Measurements from ENCODE around the gene LZTFL1. TPM values are rescaled to one million over a fixed set of nuclear protein-coding genes. Genes with fewer than 3 reads are reported as not detected.

The LZTFL1 gene
- total RNA-seq, 2 donors from 2014 or later = 23.2 to 28.9 TPM

DNA sequence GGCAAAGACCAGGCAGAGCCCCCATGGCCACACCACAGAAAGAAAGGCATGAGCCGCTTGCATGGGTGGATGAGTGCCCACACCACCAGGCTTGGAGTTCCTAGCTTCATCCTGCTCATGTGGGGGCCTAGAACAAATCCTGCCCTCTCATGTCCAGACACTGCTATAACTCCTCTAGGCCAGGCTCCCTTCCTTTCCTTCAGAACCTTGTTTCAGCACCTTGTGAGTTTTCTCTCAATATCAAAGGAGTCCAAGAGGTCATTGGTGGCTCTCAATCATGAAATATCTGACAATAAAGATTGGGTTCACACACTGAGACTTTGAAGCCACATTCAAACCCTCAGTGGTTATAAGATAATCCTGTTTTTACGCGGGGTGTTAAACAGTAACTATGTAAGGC, 58.3 kb downstream of the LZTFL1 start:
- Histone ChIP-seq H3K27me3 (replicated peaks; ENCODE audit: insufficient read depth) (no peaks in the 10 kb centered on the region), H3K4me1 (replicated peaks) (no peaks in the 10 kb centered on the region), H3K4me3 (no peak overlapping the region), H3K9me3 (no peaks in the 10 kb centered on the region), H3K36me3 (no peaks in the 10 kb centered on the region), H3K27ac (no peak overlapping the region)
- 93% methylated on average over 3 of the region's 3 CpGs for WGBS
- TF ChIP-seq POLR2A (IDR thresholded peaks at IDR 0.05) (no peak), POLR2AphosphoS5 (IDR thresholded peaks at IDR 0.05) (no peak)
- TF ChIP-seq, protein P1, sequence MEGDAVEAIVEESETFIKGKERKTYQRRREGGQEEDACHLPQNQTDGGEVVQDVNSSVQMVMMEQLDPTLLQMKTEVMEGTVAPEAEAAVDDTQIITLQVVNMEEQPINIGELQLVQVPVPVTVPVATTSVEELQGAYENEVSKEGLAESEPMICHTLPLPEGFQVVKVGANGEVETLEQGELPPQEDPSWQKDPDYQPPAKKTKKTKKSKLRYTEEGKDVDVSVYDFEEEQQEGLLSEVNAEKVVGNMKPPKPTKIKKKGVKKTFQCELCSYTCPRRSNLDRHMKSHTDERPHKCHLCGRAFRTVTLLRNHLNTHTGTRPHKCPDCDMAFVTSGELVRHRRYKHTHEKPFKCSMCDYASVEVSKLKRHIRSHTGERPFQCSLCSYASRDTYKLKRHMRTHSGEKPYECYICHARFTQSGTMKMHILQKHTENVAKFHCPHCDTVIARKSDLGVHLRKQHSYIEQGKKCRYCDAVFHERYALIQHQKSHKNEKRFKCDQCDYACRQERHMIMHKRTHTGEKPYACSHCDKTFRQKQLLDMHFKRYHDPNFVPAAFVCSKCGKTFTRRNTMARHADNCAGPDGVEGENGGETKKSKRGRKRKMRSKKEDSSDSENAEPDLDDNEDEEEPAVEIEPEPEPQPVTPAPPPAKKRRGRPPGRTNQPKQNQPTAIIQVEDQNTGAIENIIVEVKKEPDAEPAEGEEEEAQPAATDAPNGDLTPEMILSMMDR (IDR thresholded peaks at IDR 0.05) = no peak
- intact Hi-C loops (cut with DNase I) = no loop called here
- no peak for DNase-seq (ENCODE audit: low spot score)

DNA sequence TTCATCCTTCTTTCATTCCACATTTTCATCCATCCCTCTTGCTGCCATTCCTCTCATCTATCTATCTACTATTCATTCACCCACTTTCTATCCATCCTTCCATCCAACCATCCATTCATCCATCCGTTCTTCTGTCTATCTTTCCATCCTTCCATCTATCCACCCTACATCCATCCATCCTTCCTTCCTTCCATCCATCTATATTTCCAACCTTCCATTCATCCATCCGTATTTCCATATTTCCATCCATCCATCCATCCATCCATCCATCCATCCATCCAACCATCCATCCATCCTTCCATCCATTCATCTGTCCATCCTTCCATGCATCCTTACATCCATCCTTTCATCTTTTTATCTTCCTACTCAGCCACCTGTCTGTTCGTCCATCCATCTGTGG, 59.5 kb downstream of the LZTFL1 start:
- no peaks in the 10 kb centered on the region for H3K36me3 ChIP-seq
- intact Hi-C loops (cut with DNase I) = no loop called here
- no peaks in the 10 kb centered on the region for H3K27me3 ChIP-seq (replicated peaks; ENCODE audit: insufficient read depth)
- WGBS = 95% methylated on average over 3 of the region's 3 CpGs
- H3K4me3 ChIP-seq = no peak overlapping the region
- H3K9me3 ChIP-seq = no peaks in the 10 kb centered on the region
- no peak overlapping the region for H3K27ac ChIP-seq
- DNase-seq (ENCODE audit: low spot score) = no peak
- TF ChIP-seq POLR2A (IDR thresholded peaks at IDR 0.05) (no peak), POLR2AphosphoS5 (IDR thresholded peaks at IDR 0.05) (no peak)
- TF ChIP-seq, protein P1 (IDR thresholded peaks at IDR 0.05) = no peak
- H3K4me1 ChIP-seq (replicated peaks) = no peaks in the 10 kb centered on the region

DNA sequence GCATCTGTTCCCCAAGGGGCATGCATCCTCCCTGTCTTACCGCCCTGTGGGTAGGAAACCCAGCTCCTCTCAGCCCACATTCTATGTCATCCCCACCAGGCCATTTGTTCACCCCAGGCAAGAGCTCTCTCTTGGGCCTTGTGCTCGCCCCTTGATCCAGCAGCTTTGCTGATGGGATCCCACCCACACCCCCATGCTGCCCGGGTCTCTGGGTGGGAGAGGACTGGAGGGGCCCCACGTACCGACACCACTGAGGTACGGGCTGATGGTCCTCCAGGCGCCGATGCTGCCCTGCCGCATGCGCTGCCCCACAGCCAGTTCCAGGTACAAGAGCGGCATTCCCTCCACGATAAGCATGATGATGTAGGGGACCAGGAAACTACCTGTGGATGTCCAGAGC, 60.1 kb downstream of the LZTFL1 start:
- no peaks in the 10 kb centered on the region for H3K9me3 ChIP-seq
- TF ChIP-seq POLR2AphosphoS5 (IDR thresholded peaks at IDR 0.05) (no peak), POLR2A (IDR thresholded peaks at IDR 0.05) (no peak)
- TF ChIP-seq, protein P1 (IDR thresholded peaks at IDR 0.05) = no peak
- no peak overlapping the region for H3K27ac ChIP-seq
- H3K4me1 ChIP-seq (replicated peaks) = no peaks in the 10 kb centered on the region
- H3K27me3 ChIP-seq (replicated peaks; ENCODE audit: insufficient read depth) = no peaks in the 10 kb centered on the region
- DNase-seq (ENCODE audit: low spot score) = no peak
- WGBS = 94% methylated on average over 12 of the region's 12 CpGs
- intact Hi-C loops (cut with DNase I) = no loop called here
- no peak overlapping the region for H3K4me3 ChIP-seq
- H3K36me3 ChIP-seq = no peaks in the 10 kb centered on the region

DNA sequence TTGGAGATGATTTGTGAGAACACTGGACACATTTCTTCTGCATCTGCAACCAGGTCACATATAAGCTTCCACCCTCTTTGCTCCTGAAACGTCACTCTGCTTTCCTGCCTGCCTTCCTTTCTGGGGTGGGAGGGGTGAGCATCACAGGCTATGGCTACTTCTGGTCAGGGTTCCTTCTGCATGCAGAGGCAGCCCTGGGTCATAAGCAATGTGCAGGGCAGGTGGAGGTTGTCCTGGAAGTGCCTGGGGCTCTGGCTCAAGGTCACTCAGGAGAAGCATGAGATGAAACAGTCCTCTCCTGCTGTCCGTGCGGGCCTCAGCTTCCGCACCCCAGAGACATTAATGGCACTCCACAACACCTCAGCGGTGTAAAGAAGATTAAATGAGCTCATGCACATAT, 60.6 kb downstream of the LZTFL1 start:
- Histone ChIP-seq H3K9me3 (no peaks in the 10 kb centered on the region), H3K27ac (no peak overlapping the region), H3K4me3 (no peak overlapping the region), H3K36me3 (no peaks in the 10 kb centered on the region), H3K27me3 (replicated peaks; ENCODE audit: insufficient read depth) (no peaks in the 10 kb centered on the region), H3K4me1 (replicated peaks) (no peaks in the 10 kb centered on the region)
- TF ChIP-seq, protein P1 (IDR thresholded peaks at IDR 0.05) = no peak
- TF ChIP-seq POLR2AphosphoS5 (IDR thresholded peaks at IDR 0.05) (no peak), POLR2A (IDR thresholded peaks at IDR 0.05) (no peak)
- intact Hi-C loops (cut with DNase I) = no loop called here
- no peak for DNase-seq (ENCODE audit: low spot score)
- 83% methylated on average over 5 of the region's 5 CpGs for WGBS

DNA sequence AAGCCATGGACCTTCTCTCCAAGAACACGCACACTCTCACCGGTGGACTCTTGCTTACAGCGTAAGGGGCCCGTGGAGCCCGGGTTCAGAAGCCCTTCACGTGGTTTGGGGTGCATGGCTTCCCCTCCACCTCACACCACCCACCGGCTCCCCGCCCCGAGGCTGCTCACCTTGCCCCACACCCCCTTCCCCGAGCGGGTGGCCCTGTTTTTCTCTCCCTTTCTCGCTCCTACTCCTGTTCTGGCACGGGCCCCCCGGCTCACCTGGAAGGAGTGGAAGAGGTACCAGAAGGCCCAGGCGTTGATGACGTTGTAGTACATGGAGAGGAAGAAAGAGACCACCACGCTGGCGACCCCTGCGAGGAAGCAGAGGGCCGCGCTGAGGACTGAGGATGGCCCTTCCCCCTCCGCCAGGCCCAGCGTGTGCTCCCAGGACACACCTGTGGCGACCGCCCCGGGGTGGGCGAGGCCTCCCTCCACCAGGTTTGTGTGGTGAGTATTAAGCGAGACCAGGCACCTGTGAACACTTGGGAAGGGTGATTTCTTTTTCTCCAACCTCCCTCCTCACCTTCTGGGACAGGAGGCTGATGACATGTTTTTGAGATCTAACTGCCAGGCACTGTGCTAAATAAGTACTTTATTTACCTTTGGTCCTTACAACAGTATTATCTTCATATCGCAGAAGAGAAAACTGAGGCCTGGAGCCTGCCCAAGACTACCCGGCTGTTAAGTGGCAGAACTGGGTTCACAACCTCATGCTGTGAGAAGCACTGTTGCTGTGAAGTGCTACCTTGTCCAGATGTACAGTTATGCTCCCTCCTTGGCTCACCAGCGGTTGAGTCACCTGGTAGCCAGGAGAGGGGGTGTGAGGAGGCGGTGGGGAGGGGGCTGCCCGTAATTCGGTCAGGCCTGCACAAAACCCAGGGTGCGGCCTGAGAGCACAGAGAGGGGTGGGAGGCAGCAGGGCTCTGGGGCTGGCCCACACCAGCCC, 61.9 kb downstream of the LZTFL1 start:
- no peaks in the 10 kb centered on the region for H3K27me3 ChIP-seq (replicated peaks; ENCODE audit: insufficient read depth)
- H3K4me3 ChIP-seq = no peak overlapping the region
- H3K27ac ChIP-seq = no peak overlapping the region
- WGBS = 83% methylated on average over 35 of the region's 35 CpGs
- intact Hi-C loops (cut with DNase I) = no loop called here
- DNase-seq (ENCODE audit: low spot score) = no peak
- H3K36me3 ChIP-seq = no peaks in the 10 kb centered on the region
- no peaks in the 10 kb centered on the region for H3K4me1 ChIP-seq (replicated peaks)
- no peak for TF ChIP-seq POLR2A (IDR thresholded peaks at IDR 0.05)
- TF ChIP-seq, protein P1 (IDR thresholded peaks at IDR 0.05) = no peak
- TF ChIP-seq POLR2AphosphoS5 (IDR thresholded peaks at IDR 0.05) = no peak
- H3K9me3 ChIP-seq = no peaks in the 10 kb centered on the region
